OCI-LY1 (cell line): ENCODE data around the gene AXIN1.

Source experiments
- H2AFZ ChIP-seq: fragments of 200-600 bp; sonication (generic), shearing (Covaris generic); 2 replicates; pipeline ENCODE4 v1.6.0; 2014; ENCODE audit warnings: antibody characterized with exemption, mild to moderate bottlenecking, low read length
- H3F3A ChIP-seq: fragments of 200-600 bp; sonication (generic), shearing (Covaris generic); 2 replicates; pipeline ENCODE4 v1.6.0; 2014; ENCODE audit warnings: mild to moderate bottlenecking, antibody characterized with exemption, low read length, moderate library complexity; ENCODE audit not compliant: insufficient read depth
- H3K27ac ChIP-seq: fragments of 200-600 bp; sonication (generic); 2 replicates; pipeline ENCODE4 v1.5.1; 2014; ENCODE audit warnings: low read length, mixed run types, mild to moderate bottlenecking, low read depth; ENCODE audit not compliant: poor library complexity, severe bottlenecking
- H3K27me3 ChIP-seq: fragments of 200-600 bp; sonication (generic); 2 replicates; pipeline ENCODE4 v1.6.0; 2014; ENCODE audit warnings: antibody characterized with exemption, mild to moderate bottlenecking, low read length, moderate library complexity; ENCODE audit not compliant: insufficient read depth
- H3K36me3 ChIP-seq: fragments of 200-600 bp; sonication (generic); 2 replicates; pipeline ENCODE4 v1.6.1; 2014; ENCODE audit warnings: mild to moderate bottlenecking, antibody characterized with exemption, low read length, moderate library complexity, mixed read lengths; ENCODE audit not compliant: insufficient read depth
- H3K4me1 ChIP-seq: fragments of 200-600 bp; sonication (generic); 2 replicates; pipeline ENCODE4 v1.5.1; 2014; ENCODE audit warnings: mild to moderate bottlenecking, low read length, moderate library complexity; ENCODE audit not compliant: insufficient read depth, severe bottlenecking
- H3K4me2 ChIP-seq: fragments of 200-600 bp; sonication (generic), shearing (Covaris generic); 2 replicates; pipeline ENCODE4 v1.6.1; 2014; ENCODE audit warnings: low read length
- H3K4me3 ChIP-seq: fragments of 200-600 bp; sonication (generic); 2 replicates; pipeline ENCODE4 v1.5.1; 2014; ENCODE audit warnings: low read length, low read depth, mild to moderate bottlenecking, mixed read lengths; ENCODE audit not compliant: poor library complexity, severe bottlenecking
- H3K79me2 ChIP-seq: fragments of 200-600 bp; shearing (Covaris generic); 2 replicates; pipeline ENCODE4 v1.6.1; 2016; ENCODE audit warnings: mixed run types, low read length, mixed read lengths; ENCODE audit not compliant: insufficient read depth
- H3K9ac ChIP-seq: fragments of 200-600 bp; sonication (generic), shearing (Covaris generic); 2 replicates; pipeline ENCODE4 v1.6.1; 2014; ENCODE audit warnings: mild to moderate bottlenecking, low read length, mixed read lengths
- H3K9me2 ChIP-seq: fragments of 200-600 bp; sonication (generic), shearing (Covaris generic); 2 replicates; pipeline ENCODE4 v1.6.1; 2014; ENCODE audit warnings: low read depth, mild to moderate bottlenecking, low read length, mixed read lengths
- H3K9me3 ChIP-seq: fragments of 200-600 bp; shearing (Covaris generic); 2 replicates; pipeline ENCODE4 v1.6.1; 2014; ENCODE audit warnings: low read length, mixed read lengths
- H4K20me1 ChIP-seq: fragments of 200-600 bp; sonication (generic), shearing (Covaris generic); 2 replicates; pipeline ENCODE4 v1.6.0; 2016; ENCODE audit warnings: mild to moderate bottlenecking, low read length; ENCODE audit not compliant: insufficient read depth
- EZH2 ChIP-seq: fragments of 200-600 bp; sonication (generic), shearing (Covaris generic); IDR thresholded peaks from 2 replicates; pipeline ENCODE4 v1.8.0; 2017; ENCODE audit warnings: borderline replicate concordance, mixed run types, mild to moderate bottlenecking, antibody characterized with exemption, low read length, moderate library complexity, mixed read lengths
- TF ChIP-seq, protein P1 (sequence below): fragments of 200-600 bp; sonication (generic), shearing (Covaris generic); IDR thresholded peaks from 2 replicates; pipeline ENCODE4 v1.5.1; 2017; ENCODE audit warnings: mild to moderate bottlenecking, antibody characterized with exemption, low read length, moderate library complexity, mixed read lengths

The AXIN1 gene

DNA sequence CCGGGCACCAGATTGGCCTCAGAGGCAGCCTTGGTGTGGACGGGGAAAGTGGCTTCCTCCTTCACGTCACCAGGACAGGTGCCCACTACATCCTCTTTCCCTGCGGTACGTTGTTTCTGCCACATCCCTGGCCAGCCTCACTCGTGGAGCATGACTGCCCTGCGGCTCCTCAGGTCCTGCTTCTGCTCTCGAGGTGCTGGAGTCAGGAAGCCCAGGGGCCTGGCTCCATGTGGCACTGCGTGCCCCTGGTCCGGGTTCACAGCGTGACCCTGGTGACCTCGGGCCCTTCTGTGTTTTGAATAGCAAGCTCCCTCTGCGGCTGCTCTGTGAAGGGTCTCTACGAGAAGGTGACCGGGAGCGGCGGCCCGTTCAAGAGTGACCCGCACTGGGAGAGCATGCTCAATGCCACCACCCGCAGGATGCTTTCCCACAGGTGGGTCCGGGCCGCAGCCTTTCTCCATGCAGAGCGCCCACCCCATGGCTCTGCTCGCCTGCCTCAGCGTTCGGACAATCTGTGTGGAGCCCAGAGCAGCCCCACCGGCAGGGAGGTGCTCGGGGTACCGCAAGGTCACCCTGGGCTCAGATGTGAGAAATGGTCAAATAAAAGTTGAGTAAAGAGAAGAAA lies 90.3 kb downstream of the AXIN1 start:
- H3K27ac ChIP-seq = no peak overlapping the region
- H3K79me2 ChIP-seq = no peaks in the 10 kb centered on the region
- no peak overlapping the region for H2AFZ ChIP-seq
- H3F3A ChIP-seq = no peaks in the 10 kb centered on the region
- no peaks in the 10 kb centered on the region for H3K4me1 ChIP-seq
- H4K20me1 ChIP-seq = no peaks in the 10 kb centered on the region
- H3K9me2 ChIP-seq = no peaks in the 10 kb centered on the region
- TF ChIP-seq EZH2 = no peak
- TF ChIP-seq, protein P1, sequence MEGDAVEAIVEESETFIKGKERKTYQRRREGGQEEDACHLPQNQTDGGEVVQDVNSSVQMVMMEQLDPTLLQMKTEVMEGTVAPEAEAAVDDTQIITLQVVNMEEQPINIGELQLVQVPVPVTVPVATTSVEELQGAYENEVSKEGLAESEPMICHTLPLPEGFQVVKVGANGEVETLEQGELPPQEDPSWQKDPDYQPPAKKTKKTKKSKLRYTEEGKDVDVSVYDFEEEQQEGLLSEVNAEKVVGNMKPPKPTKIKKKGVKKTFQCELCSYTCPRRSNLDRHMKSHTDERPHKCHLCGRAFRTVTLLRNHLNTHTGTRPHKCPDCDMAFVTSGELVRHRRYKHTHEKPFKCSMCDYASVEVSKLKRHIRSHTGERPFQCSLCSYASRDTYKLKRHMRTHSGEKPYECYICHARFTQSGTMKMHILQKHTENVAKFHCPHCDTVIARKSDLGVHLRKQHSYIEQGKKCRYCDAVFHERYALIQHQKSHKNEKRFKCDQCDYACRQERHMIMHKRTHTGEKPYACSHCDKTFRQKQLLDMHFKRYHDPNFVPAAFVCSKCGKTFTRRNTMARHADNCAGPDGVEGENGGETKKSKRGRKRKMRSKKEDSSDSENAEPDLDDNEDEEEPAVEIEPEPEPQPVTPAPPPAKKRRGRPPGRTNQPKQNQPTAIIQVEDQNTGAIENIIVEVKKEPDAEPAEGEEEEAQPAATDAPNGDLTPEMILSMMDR = no peak
- no peak overlapping the region for H3K9ac ChIP-seq
- no peak overlapping the region for H3K4me3 ChIP-seq
- no peaks in the 10 kb centered on the region for H3K27me3 ChIP-seq
- H3K9me3 ChIP-seq = no peaks in the 10 kb centered on the region
- peaks cover 27% of the 10 kb centered on the region for H3K36me3 ChIP-seq
- no peak overlapping the region for H3K4me2 ChIP-seq

DNA sequence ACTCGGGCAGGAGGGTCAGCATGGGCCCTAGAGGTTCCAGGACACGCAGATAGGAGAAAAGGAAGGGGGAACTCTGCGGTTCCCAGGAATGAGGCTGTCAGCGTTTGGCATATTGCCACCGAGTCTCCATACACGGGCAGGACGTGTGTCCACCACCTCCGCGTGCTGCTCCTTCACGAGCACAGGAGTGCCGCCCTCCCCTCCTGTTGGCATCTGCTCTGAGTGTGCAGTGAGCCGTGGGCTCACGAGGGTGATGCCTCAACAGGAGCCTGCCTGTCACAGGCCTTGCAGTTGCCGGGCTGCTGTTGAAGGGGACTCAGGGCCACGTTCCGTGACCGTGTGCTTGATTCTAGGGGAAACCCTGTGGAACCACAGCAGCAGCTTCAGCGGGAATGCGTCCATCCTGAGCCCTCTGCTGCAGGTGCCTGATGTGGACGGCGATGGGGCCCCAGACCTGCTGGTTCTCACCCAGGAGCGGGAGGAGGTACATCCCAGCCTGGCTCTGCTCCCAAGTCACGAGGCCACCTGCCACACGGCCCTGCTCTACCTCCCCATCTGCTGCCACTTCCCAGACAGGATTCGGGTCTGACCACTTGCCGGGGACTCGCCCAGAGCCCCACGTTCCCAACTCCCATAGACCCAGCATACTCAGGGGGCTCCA lies 91.4 kb downstream of the AXIN1 start:
- TF ChIP-seq, protein P1 = no peak
- TF ChIP-seq EZH2 = no peak
- H3K79me2 ChIP-seq = no peaks in the 10 kb centered on the region
- H3K9ac ChIP-seq = no peak overlapping the region
- H3K4me2 ChIP-seq = no peak overlapping the region
- H3K9me2 ChIP-seq = no peaks in the 10 kb centered on the region
- no peak overlapping the region for H2AFZ ChIP-seq
- no peaks in the 10 kb centered on the region for H3K9me3 ChIP-seq
- no peaks in the 10 kb centered on the region for H3K27me3 ChIP-seq
- no peak overlapping the region for H3K27ac ChIP-seq
- no peaks in the 10 kb centered on the region for H3K4me1 ChIP-seq
- no peak overlapping the region for H3K4me3 ChIP-seq
- peaks cover 28% of the 10 kb centered on the region for H3K36me3 ChIP-seq
- no peaks in the 10 kb centered on the region for H4K20me1 ChIP-seq
- no peaks in the 10 kb centered on the region for H3F3A ChIP-seq

DNA sequence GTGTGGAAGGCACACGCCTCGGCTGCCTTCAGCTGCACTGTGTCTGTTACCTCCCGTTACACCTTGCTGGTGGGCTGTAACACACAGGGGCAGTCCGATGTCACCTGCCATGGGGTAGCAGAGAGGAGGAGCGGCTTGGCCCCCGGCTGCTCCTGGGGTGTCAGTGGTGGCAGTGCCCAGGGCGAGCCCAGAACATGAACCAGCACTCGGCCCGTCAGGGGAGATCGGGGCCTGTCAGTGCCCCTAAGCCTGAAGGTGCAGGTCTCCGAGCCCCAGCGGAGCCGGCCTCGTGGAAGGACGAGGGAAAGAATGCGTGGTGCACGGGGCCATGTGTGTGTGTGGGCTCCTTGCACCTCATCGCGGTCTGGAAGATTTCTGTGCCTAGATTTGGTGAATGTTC lies 92.2 kb downstream of the AXIN1 start:
- Histone ChIP-seq H3K9ac (no peak overlapping the region), H3F3A (no peaks in the 10 kb centered on the region; the same call in 1 of the 2 replicates), H2AFZ (no peak overlapping the region), H3K27me3 (no peaks in the 10 kb centered on the region), H3K4me1 (no peaks in the 10 kb centered on the region), H3K4me3 (no peak overlapping the region), H3K27ac (no peak overlapping the region), H3K36me3 (peaks cover 36% of the 10 kb centered on the region), H3K9me3 (no peaks in the 10 kb centered on the region), H3K4me2 (no peak overlapping the region), H3K79me2 (no peaks in the 10 kb centered on the region), H4K20me1 (no peaks in the 10 kb centered on the region), H3K9me2 (no peaks in the 10 kb centered on the region)
- TF ChIP-seq, protein P1 = no peak
- TF ChIP-seq EZH2 = no peak
